ENCODE results near the gene USP22. TPM values are rescaled to one million over a fixed set of nuclear protein-coding genes. Genes with fewer than 3 reads are reported as not detected.

Gene USP22
- total RNA-seq, 1 donor from 2014 or later, result 156 TPM

DNA sequence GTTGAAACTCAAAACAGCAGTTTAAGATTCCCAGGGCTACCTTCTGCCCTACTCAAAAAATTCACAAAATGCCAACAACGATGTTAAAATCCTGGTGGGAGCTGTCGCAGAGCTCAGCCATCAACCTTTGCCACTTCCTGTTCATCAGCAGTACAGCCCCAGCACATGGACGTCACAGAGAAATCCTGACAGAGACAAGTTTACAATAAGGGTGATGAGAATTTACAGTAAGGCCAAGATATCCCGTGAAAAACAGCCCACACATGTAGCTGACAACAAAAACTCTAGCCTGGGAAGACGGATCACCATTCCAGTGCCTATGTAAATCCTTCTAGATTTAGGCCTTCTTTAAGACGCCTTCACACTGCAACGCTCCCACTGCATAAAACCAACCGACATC is 18.8 kb downstream of the USP22 start:
- Histone ChIP-seq H3K36me3 (ENCODE audit: control insufficient read depth in 3 of 3, insufficient read depth in 3 of 3, low read length in 3 of 3) (peaks cover 50 to 70% (median 60%) of the 10 kb centered on the region in 3 donors), H3K9me3 (ENCODE audit: control insufficient read depth in 3 of 3, low read length in 3 of 3) (no peaks in the 10 kb centered on the region), H3K4me3 (ENCODE audit: low read length in 3 of 3) (no peak overlapping the region), H3K9ac (ENCODE audit: low read depth in 1 of 3, low read length in 3 of 3) (peak overlapping the region in 1 of 3 donors; percentile 35), H3K27me3 (ENCODE audit: control insufficient read depth in 3 of 3, insufficient read depth in 3 of 3, low read length in 3 of 3) (no peaks in the 10 kb centered on the region), H3K27ac (ENCODE audit: low read depth, low read length) (no peak overlapping the region), H3K4me1 (ENCODE audit: control insufficient read depth in 3 of 3, insufficient read depth in 3 of 3, low read length in 3 of 3) (peaks cover 36 to 48% (median 40%) of the 10 kb centered on the region in 3 donors)

DNA sequence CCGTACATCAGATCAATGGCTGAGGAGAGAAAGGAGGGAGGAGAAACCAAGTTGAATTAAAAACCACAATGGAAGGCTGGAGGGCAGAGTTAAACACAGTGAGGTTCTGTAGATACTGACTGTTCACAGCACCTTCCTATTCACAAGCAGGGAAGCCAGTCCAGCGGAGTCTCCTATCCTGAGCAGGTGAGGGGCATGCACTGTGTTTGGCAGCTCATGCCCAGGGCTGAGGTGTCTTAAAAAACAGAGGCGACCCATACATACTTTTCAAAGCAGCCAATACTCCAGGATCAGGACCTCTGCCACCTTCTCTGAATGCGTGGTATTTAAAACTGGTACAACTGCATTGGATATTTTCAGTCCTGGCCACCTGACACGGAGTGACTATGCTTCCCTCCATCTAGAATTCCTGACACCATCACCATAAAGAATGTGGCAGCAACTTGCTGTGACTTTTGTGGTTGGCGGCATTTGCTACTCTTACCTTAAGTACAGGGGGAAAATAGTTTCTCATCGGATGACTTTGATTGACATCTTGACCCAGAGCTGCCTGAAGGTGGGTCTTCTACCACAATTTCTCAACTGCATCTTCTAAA is 21.5 kb downstream of the USP22 start:
- Histone ChIP-seq H3K27ac (ENCODE audit: low read depth, low read length) (peak overlapping the region; percentile 37), H3K4me1 (ENCODE audit: control insufficient read depth in 3 of 3, insufficient read depth in 3 of 3, low read length in 3 of 3) (peaks cover 28 to 34% (median 31%) of the 10 kb centered on the region in 3 donors)

DNA sequence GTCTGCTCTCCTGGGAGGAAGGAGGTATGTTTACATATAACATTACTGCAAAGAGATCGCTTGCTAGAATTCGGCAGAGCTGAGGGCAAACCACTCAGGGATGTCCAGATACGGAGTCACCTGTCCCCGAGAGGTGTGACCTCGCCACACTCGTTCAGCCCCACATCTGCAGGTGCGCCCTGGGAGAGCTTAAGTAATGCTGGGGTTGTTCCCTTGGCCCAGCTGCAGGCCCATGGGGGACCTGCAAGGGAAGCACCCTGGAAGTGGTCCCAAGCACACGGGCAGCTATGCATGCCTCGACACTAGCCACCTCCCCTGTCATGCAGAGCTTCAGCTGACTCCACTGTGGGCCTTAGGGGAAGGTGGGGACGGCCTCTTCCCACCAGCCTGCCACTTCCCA is 22.2 kb downstream of the USP22 start:
- Histone ChIP-seq H3K9ac (ENCODE audit: low read depth in 1 of 3, low read length in 3 of 3) (peak overlapping the region in 2 of 3 donors; percentile 34 to 46), H3K4me3 (ENCODE audit: low read length in 3 of 3) (no peak overlapping the region), H3K27ac (ENCODE audit: low read depth, low read length) (peak overlapping the region; percentile 37), H3K9me3 (ENCODE audit: control insufficient read depth in 3 of 3, low read length in 3 of 3) (no peaks in the 10 kb centered on the region), H3K4me1 (ENCODE audit: control insufficient read depth in 3 of 3, insufficient read depth in 3 of 3, low read length in 3 of 3) (peaks cover 28 to 33% (median 29%) of the 10 kb centered on the region in 3 donors), H3K27me3 (ENCODE audit: control insufficient read depth in 3 of 3, insufficient read depth in 3 of 3, low read length in 3 of 3) (no peaks in the 10 kb centered on the region), H3K36me3 (ENCODE audit: control insufficient read depth in 3 of 3, insufficient read depth in 3 of 3, low read length in 3 of 3) (peaks cover 66 to 80% (median 69%) of the 10 kb centered on the region in 3 donors)

More for the DNA sequence above, 21.5 kb downstream of the USP22 start:
- Histone ChIP-seq H3K36me3 (ENCODE audit: control insufficient read depth in 3 of 3, insufficient read depth in 3 of 3, low read length in 3 of 3) (peaks cover 64 to 80% (median 65%) of the 10 kb centered on the region in 3 donors), H3K27me3 (ENCODE audit: control insufficient read depth in 3 of 3, insufficient read depth in 3 of 3, low read length in 3 of 3) (no peaks in the 10 kb centered on the region), H3K4me3 (ENCODE audit: low read length in 3 of 3) (no peak overlapping the region), H3K9ac (ENCODE audit: low read depth in 1 of 3, low read length in 3 of 3) (no peak overlapping the region), H3K9me3 (ENCODE audit: control insufficient read depth in 3 of 3, low read length in 3 of 3) (no peaks in the 10 kb centered on the region)

DNA sequence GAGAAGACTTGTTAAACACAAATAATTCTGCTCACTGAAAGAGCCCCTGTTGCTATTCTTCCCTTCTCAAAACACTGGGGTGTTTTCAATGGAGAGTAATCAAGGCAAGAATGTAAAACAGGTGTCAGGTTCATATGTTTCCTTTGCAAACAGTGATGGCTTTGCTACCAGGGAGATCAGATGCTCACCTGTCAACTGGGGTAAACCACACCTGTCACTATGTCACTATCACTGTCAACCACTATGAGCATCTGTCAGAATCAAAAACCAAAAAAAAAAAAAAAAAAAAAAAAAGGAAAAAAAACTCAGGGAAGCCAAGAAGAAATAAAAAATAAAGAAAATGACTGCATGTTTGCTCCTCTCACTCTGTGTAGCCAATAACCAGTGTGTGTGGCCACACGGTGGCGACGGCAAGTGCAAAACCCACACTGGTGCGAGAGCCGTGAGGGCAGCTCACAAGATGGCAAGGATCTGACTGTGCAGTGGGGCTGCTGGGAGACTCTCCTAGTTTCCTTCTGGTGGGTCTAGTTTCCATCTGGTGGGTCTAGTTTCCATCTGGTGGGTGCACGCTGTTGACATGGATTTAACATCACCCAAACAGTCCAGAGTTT is 22.7 kb downstream of the USP22 start:
- no peak overlapping the region for H3K27ac ChIP-seq (ENCODE audit: low read depth, low read length)
- peaks cover 24 to 30% (median 25%) of the 10 kb centered on the region in 3 donors for H3K4me1 ChIP-seq (ENCODE audit: control insufficient read depth in 3 of 3, insufficient read depth in 3 of 3, low read length in 3 of 3)
- H3K36me3 ChIP-seq (ENCODE audit: control insufficient read depth in 3 of 3, insufficient read depth in 3 of 3, low read length in 3 of 3), result peaks cover 68 to 80% (median 70%) of the 10 kb centered on the region in 3 donors

DNA sequence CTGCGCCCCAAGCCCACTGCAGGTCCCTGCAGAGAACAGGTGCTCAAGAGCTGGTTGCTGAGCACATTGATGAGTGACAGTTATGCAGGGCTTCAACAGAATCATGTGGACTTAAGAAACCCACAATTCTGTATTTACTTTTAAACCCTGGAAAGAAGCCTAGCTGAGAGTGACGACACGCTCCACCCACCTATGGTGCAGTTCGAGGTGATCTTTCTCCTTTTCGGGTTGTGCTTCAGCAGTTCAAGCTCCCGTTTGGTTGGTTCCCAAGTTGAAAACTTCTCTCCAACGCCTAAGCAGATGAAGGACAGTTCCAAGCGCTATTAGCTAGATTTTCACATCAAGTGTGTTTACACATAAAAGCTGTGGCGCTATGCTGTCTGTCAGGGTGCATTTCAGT is 23.9 kb downstream of the USP22 start:
- Histone ChIP-seq H3K4me1 (ENCODE audit: control insufficient read depth in 3 of 3, insufficient read depth in 3 of 3, low read length in 3 of 3) (peaks cover 19 to 22% (median 21%) of the 10 kb centered on the region in 3 donors), H3K9ac (ENCODE audit: low read depth in 1 of 3, low read length in 3 of 3) (no peak overlapping the region), H3K36me3 (ENCODE audit: control insufficient read depth in 3 of 3, insufficient read depth in 3 of 3, low read length in 3 of 3) (peaks cover 75 to 80% (median 75%) of the 10 kb centered on the region in 3 donors), H3K4me3 (ENCODE audit: low read length in 3 of 3) (no peak overlapping the region), H3K9me3 (ENCODE audit: control insufficient read depth in 3 of 3, low read length in 3 of 3) (no peaks in the 10 kb centered on the region), H3K27me3 (ENCODE audit: control insufficient read depth in 3 of 3, insufficient read depth in 3 of 3, low read length in 3 of 3) (no peaks in the 10 kb centered on the region), H3K27ac (ENCODE audit: low read depth, low read length) (no peak overlapping the region)

More for the DNA sequence above, 22.7 kb downstream of the USP22 start:
- no peaks in the 10 kb centered on the region for H3K9me3 ChIP-seq (ENCODE audit: control insufficient read depth in 3 of 3, low read length in 3 of 3)
- H3K4me3 ChIP-seq (ENCODE audit: low read length in 3 of 3), result no peak overlapping the region
- no peaks in the 10 kb centered on the region for H3K27me3 ChIP-seq (ENCODE audit: control insufficient read depth in 3 of 3, insufficient read depth in 3 of 3, low read length in 3 of 3)
- peak overlapping the region in 2 of 3 donors; percentile 4 to 46 for H3K9ac ChIP-seq (ENCODE audit: low read depth in 1 of 3, low read length in 3 of 3)

DNA sequence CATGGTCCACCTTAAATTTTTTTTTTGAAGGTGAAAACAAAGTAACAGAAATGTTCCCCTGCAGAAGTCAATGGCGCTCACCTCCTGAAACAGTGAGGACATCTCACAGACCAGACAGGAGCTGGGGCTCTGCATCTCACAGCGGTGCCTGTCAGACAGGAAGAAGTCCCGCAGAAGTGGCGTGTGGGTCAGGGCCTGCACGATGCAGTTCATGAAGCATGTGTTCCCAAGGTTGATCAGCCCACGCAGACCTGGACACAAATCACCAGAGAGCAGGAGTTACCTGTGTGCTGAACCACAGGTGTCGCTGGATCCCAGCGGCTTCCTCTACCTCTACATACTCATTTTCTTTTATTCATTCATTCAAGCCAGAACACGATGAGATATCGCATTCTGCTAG is 24.9 kb downstream of the USP22 start:
- H3K27me3 ChIP-seq (ENCODE audit: control insufficient read depth in 3 of 3, insufficient read depth in 3 of 3, low read length in 3 of 3), result no peaks in the 10 kb centered on the region
- H3K4me1 ChIP-seq (ENCODE audit: control insufficient read depth in 3 of 3, insufficient read depth in 3 of 3, low read length in 3 of 3), result peaks cover 17 to 25% (median 18%) of the 10 kb centered on the region in 3 donors
- H3K36me3 ChIP-seq (ENCODE audit: control insufficient read depth in 3 of 3, insufficient read depth in 3 of 3, low read length in 3 of 3), result peaks cover 77 to 81% (median 79%) of the 10 kb centered on the region in 3 donors
- H3K9ac ChIP-seq (ENCODE audit: low read depth in 1 of 3, low read length in 3 of 3), result no peak overlapping the region
- H3K4me3 ChIP-seq (ENCODE audit: low read length in 3 of 3), result no peak overlapping the region
- H3K9me3 ChIP-seq (ENCODE audit: control insufficient read depth in 3 of 3, low read length in 3 of 3), result no peaks in the 10 kb centered on the region
- H3K27ac ChIP-seq (ENCODE audit: low read depth, low read length), result no peak overlapping the region

DNA sequence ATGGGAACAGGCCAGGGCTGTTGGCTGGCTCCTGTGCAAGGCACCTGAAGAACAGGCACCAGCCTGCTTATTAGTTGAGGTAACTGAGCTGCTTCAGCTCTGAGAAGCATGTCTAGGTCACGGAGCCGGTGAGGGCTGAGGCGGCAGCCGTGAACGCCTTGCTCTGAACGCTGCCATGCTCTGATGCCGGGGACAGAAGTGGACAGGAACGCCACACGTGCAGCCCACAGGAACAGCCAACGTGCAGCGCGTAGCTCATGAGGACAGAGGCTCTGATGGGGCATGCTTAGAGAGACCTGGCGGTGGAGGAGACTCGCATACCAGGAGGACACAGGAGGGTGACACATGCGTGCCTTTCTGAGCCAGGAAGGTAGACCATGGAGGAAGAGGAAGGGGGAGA is 25.6 kb downstream of the USP22 start:
- Histone ChIP-seq H3K36me3 (ENCODE audit: control insufficient read depth in 3 of 3, insufficient read depth in 3 of 3, low read length in 3 of 3) (peaks cover 82 to 87% (median 83%) of the 10 kb centered on the region in 3 donors), H3K4me3 (ENCODE audit: low read length in 3 of 3) (no peak overlapping the region), H3K4me1 (ENCODE audit: control insufficient read depth in 3 of 3, insufficient read depth in 3 of 3, low read length in 3 of 3) (peaks cover 17 to 28% (median 18%) of the 10 kb centered on the region in 3 donors), H3K27ac (ENCODE audit: low read depth, low read length) (no peak overlapping the region), H3K9ac (ENCODE audit: low read depth in 1 of 3, low read length in 3 of 3) (no peak overlapping the region), H3K27me3 (ENCODE audit: control insufficient read depth in 3 of 3, insufficient read depth in 3 of 3, low read length in 3 of 3) (no peaks in the 10 kb centered on the region), H3K9me3 (ENCODE audit: control insufficient read depth in 3 of 3, low read length in 3 of 3) (no peaks in the 10 kb centered on the region)

DNA sequence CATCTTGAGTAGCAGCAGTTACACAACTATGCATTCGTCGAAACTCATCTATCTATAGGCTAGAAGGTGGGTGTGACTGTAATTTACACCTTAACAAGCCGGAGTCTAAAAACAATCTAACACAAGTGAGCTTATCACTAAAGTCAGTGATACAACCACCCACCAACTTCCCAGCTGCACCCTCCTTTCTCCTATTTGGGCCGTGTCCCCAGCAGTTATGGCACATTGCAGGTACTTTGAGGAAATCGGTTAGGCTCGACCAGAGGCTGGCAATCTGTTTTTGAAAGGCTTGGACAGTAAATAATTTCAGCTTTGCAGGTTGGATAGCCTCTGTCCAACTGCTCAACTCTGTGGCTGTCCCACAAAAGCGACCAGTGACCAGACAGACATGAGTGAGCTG is 26.0 kb downstream of the USP22 start:
- H3K4me1 ChIP-seq (ENCODE audit: control insufficient read depth in 3 of 3, insufficient read depth in 3 of 3, low read length in 3 of 3), result peaks cover 17 to 28% (median 17%) of the 10 kb centered on the region in 3 donors

DNA sequence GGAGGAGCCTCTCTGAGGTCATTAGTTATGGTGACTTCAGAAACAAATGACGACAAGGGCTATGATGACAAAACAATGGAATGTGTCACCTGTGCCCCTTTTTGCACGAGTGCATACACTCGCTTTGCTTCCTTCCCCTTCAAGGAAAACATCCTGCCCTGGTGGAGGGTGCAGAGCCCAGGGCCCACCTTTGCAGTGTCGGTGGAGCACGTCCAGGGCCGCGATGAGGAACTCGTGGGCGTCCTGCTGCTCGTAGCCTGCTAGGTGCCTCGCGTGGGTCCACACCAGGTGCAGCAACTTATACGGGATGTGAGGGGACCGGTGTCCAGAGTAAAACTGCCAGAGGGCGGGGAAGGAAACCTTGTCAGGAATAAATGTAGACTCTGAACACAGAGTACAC is 27.2 kb downstream of the USP22 start:
- Histone ChIP-seq H3K9me3 (ENCODE audit: control insufficient read depth in 3 of 3, low read length in 3 of 3) (no peaks in the 10 kb centered on the region), H3K4me3 (ENCODE audit: low read length in 3 of 3) (no peak overlapping the region), H3K27ac (ENCODE audit: low read depth, low read length) (no peak overlapping the region), H3K27me3 (ENCODE audit: control insufficient read depth in 3 of 3, insufficient read depth in 3 of 3, low read length in 3 of 3) (no peaks in the 10 kb centered on the region), H3K4me1 (ENCODE audit: control insufficient read depth in 3 of 3, insufficient read depth in 3 of 3, low read length in 3 of 3) (peaks cover 4 to 16% (median 5%) of the 10 kb centered on the region in 3 donors), H3K9ac (ENCODE audit: low read depth in 1 of 3, low read length in 3 of 3) (no peak overlapping the region), H3K36me3 (ENCODE audit: control insufficient read depth in 3 of 3, insufficient read depth in 3 of 3, low read length in 3 of 3) (peaks cover 91 to 96% (median 95%) of the 10 kb centered on the region in 3 donors)

More for the DNA sequence above, 26.0 kb downstream of the USP22 start:
- Histone ChIP-seq H3K27me3 (ENCODE audit: control insufficient read depth in 3 of 3, insufficient read depth in 3 of 3, low read length in 3 of 3) (no peaks in the 10 kb centered on the region), H3K27ac (ENCODE audit: low read depth, low read length) (no peak overlapping the region), H3K9ac (ENCODE audit: low read depth in 1 of 3, low read length in 3 of 3) (no peak overlapping the region), H3K36me3 (ENCODE audit: control insufficient read depth in 3 of 3, insufficient read depth in 3 of 3, low read length in 3 of 3) (peaks cover 86 to 92% (median 87%) of the 10 kb centered on the region in 3 donors), H3K9me3 (ENCODE audit: control insufficient read depth in 3 of 3, low read length in 3 of 3) (no peaks in the 10 kb centered on the region), H3K4me3 (ENCODE audit: low read length in 3 of 3) (no peak overlapping the region)

DNA sequence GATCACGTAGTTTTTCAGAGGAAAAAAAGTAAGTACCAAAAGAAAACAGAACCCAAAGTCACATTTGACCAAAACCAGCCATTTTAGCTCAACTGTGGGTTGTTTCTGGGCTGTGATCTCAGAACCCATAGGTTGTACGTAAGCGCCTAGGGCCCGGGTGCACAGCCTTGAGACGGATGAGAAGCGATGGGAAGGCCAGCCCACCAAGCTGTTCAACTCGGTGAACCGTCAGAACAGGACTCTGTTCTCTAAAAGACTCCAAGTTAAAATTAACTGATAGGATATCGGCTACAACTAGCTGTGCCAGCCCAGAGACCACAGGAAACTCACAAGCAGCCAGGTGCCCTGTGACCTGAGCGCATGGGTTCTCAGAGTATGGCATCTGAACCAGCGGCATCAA is 28.3 kb downstream of the USP22 start:
- Histone ChIP-seq H3K27ac (ENCODE audit: low read depth, low read length) (no peak overlapping the region), H3K36me3 (ENCODE audit: control insufficient read depth in 3 of 3, insufficient read depth in 3 of 3, low read length in 3 of 3) (peaks cover 88 to 97% (median 92%) of the 10 kb centered on the region in 3 donors), H3K27me3 (ENCODE audit: control insufficient read depth in 3 of 3, insufficient read depth in 3 of 3, low read length in 3 of 3) (no peaks in the 10 kb centered on the region), H3K4me1 (ENCODE audit: control insufficient read depth in 3 of 3, insufficient read depth in 3 of 3, low read length in 3 of 3) (peaks cover 0 to 9% (median 0%) of the 10 kb centered on the region in 3 donors), H3K9me3 (ENCODE audit: control insufficient read depth in 3 of 3, low read length in 3 of 3) (no peaks in the 10 kb centered on the region), H3K4me3 (ENCODE audit: low read length in 3 of 3) (no peak overlapping the region), H3K9ac (ENCODE audit: low read depth in 1 of 3, low read length in 3 of 3) (no peak overlapping the region)
